ENCODE results near the gene SH3TC1. TPM values are rescaled to one million over a fixed set of nuclear protein-coding genes. Genes with fewer than 3 reads are reported as not detected.

The SH3TC1 gene
- polyA plus RNA-seq, 3 donors: 36.9 to 85.7 (median 41.9) TPM

- TF ChIP-seq, protein P1, sequence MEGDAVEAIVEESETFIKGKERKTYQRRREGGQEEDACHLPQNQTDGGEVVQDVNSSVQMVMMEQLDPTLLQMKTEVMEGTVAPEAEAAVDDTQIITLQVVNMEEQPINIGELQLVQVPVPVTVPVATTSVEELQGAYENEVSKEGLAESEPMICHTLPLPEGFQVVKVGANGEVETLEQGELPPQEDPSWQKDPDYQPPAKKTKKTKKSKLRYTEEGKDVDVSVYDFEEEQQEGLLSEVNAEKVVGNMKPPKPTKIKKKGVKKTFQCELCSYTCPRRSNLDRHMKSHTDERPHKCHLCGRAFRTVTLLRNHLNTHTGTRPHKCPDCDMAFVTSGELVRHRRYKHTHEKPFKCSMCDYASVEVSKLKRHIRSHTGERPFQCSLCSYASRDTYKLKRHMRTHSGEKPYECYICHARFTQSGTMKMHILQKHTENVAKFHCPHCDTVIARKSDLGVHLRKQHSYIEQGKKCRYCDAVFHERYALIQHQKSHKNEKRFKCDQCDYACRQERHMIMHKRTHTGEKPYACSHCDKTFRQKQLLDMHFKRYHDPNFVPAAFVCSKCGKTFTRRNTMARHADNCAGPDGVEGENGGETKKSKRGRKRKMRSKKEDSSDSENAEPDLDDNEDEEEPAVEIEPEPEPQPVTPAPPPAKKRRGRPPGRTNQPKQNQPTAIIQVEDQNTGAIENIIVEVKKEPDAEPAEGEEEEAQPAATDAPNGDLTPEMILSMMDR (IDR thresholded peaks at IDR 0.05): no peak
- H3K79me2 ChIP-seq (ENCODE audit: insufficient read depth, low read length): peaks cover 44% of the 10 kb centered on the region
- H3K27me3 Mint-ChIP-seq (ENCODE audit: low read depth in 3 of 3): peaks cover 0 to 2% (median 0%) of the 10 kb centered on the region in 3 donors
- H3K9me3 Mint-ChIP-seq: no peaks in the 10 kb centered on the region
- intact Hi-C loops (cut with micrococcal nuclease): no loop called here
- H3K27ac ChIP-seq (ENCODE audit: low read depth in 1 of 2, low read length in 2 of 2): no peak overlapping the region
- H3K9ac ChIP-seq (ENCODE audit: insufficient read depth, low read length, poor library complexity, severe bottlenecking): no peak overlapping the region
- 93% methylated on average over 3 of the region's 5 CpGs for WGBS (ENCODE audit: insufficient coverage)
- no peaks in the 10 kb centered on the region for H3K9me3 ChIP-seq (replicated peaks in 1 of 2; ENCODE audit: control insufficient read depth in 1 of 2, insufficient read depth in 1 of 2, low read length in 2 of 2)
- H3K36me3 Mint-ChIP-seq: peaks cover 75 to 87% of the 10 kb centered on the region in 2 donors
- no peaks in the 10 kb centered on the region for H3K27me3 ChIP-seq (ENCODE audit: control insufficient read depth in 2 of 2, insufficient read depth in 2 of 2, low read length in 2 of 2)
- no peak overlapping the region for H3K4me3 Mint-ChIP-seq
- no peak overlapping the region for H3K4me2 ChIP-seq (replicated peaks; ENCODE audit: extremely low read depth, low read length, poor library complexity, severe bottlenecking)
- no peak overlapping the region for H3K4me3 ChIP-seq (replicated peaks in 1 of 3; ENCODE audit: low read depth in 2 of 3, low read length in 3 of 3)
- peaks cover 49 to 52% of the 10 kb centered on the region in 2 donors for H3K4me1 ChIP-seq (ENCODE audit: control insufficient read depth in 1 of 2, insufficient read depth in 2 of 2, low read length in 2 of 2)
- H3K27ac Mint-ChIP-seq: peak overlapping the region in 1 of 7 donors; percentile 19
- DNase-seq: no peak
- H3K36me3 ChIP-seq (replicated peaks in 1 of 2; ENCODE audit: control insufficient read depth in 1 of 2, insufficient read depth in 2 of 2, low read length in 2 of 2): peaks cover 52 to 75% of the 10 kb centered on the region in 2 donors
- H3K4me1 Mint-ChIP-seq: peaks cover 46% of the 10 kb centered on the region
- H2AFZ ChIP-seq (ENCODE audit: insufficient read depth, low read depth, low read length, poor library complexity, severe bottlenecking): no peak overlapping the region
- peaks cover 100% of the 10 kb centered on the region for H4K20me1 ChIP-seq (ENCODE audit: insufficient read depth, low read length)
Measured at GRCh38 chr4:8210616-8211015, 11.5 kb downstream of the SH3TC1 start.

GRCh38 chr4:8211251-8211650 is 12.2 kb downstream of the SH3TC1 start:
- no peaks in the 10 kb centered on the region for H3K9me3 ChIP-seq (replicated peaks in 1 of 2; ENCODE audit: control insufficient read depth in 1 of 2, insufficient read depth in 1 of 2, low read length in 2 of 2)
- H3K4me2 ChIP-seq (replicated peaks; ENCODE audit: extremely low read depth, low read length, poor library complexity, severe bottlenecking): no peak overlapping the region
- DNase-seq: no peak
- no peaks in the 10 kb centered on the region for H3K9me3 Mint-ChIP-seq
- intact Hi-C loops (cut with micrococcal nuclease): no loop called here
- no peak overlapping the region for H3K4me3 ChIP-seq (replicated peaks in 1 of 3; ENCODE audit: low read depth in 2 of 3, low read length in 3 of 3)
- H3K27ac ChIP-seq (ENCODE audit: low read depth in 1 of 2, low read length in 2 of 2): no peak overlapping the region
- peaks cover 43 to 46% of the 10 kb centered on the region in 2 donors for H3K4me1 ChIP-seq (ENCODE audit: control insufficient read depth in 1 of 2, insufficient read depth in 2 of 2, low read length in 2 of 2)
- peaks cover 0 to 2% (median 0%) of the 10 kb centered on the region in 3 donors for H3K27me3 Mint-ChIP-seq (ENCODE audit: low read depth in 3 of 3)
- no peak overlapping the region for H2AFZ ChIP-seq (ENCODE audit: insufficient read depth, low read depth, low read length, poor library complexity, severe bottlenecking)
- TF ChIP-seq, protein P1 (IDR thresholded peaks at IDR 0.05): no peak
- no peaks in the 10 kb centered on the region for H3K27me3 ChIP-seq (ENCODE audit: control insufficient read depth in 2 of 2, insufficient read depth in 2 of 2, low read length in 2 of 2)
- no peak overlapping the region for H3K9ac ChIP-seq (ENCODE audit: insufficient read depth, low read length, poor library complexity, severe bottlenecking)
- peaks cover 38% of the 10 kb centered on the region for H3K79me2 ChIP-seq (ENCODE audit: insufficient read depth, low read length)
- H3K27ac Mint-ChIP-seq: no peak overlapping the region
- H3K4me1 Mint-ChIP-seq: peaks cover 39% of the 10 kb centered on the region
- H3K36me3 Mint-ChIP-seq: peaks cover 78 to 89% of the 10 kb centered on the region in 2 donors
- H3K4me3 Mint-ChIP-seq: no peak overlapping the region
- peaks cover 100% of the 10 kb centered on the region for H4K20me1 ChIP-seq (ENCODE audit: insufficient read depth, low read length)
- WGBS (ENCODE audit: insufficient coverage): 34% methylated on average over 3 of the region's 8 CpGs
- peaks cover 58 to 79% of the 10 kb centered on the region in 2 donors for H3K36me3 ChIP-seq (replicated peaks in 1 of 2; ENCODE audit: control insufficient read depth in 1 of 2, insufficient read depth in 2 of 2, low read length in 2 of 2)

Measured in CD14-positive monocyte (primary cell).